8988T (cell line): Measurements from ENCODE around the gene CIAO2A.
"Not testable (repeated sequence)": the region's sequence is repeated elsewhere in the genome, so short reads cannot be mapped to it uniquely, and the experiment has no call there.

ENCODE experiments used
- DNase-seq: peaks from one replicate; pipeline ENCODE4 v3.0.0; 2011

The CIAO2A gene

DNA sequence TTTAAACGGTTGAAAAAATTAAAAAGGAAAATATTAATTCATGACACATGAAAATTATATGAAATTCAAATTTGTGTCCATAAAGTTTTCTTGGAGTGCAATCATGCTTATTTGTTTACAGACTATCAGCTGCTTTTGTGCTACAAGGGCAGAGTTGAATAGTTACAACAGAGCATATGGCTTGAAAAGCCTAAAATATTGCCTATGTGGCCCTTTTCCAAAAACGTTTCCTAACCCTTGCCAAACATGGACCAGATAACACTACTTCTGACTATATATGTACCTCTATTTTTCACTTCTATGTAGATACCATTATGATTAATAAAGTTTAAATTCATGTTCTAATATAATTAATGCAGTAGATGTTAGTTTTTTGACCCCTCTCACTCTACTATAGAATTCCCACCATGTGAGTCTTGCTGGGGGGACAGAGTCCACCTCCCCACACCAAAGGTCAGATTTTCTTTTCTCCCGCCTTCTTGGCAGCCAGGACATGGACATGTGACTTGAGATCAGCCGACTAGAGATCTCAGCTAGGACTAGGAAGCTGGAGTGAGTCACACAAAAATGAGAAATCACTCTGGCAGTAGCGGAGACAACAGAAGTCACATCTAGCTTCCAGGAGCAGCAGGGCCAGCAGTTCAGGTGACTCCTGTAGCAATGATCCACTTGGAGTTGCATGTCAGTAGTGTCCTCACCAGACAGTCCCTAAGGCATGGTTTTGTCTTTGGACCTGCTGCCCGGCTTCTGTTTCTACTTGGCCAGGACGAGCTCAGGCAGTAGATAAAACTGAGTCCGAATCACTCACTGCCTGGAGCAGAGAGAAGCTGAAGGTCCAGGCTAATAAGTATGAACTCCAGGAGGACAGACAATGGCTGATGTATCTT is 22.4 kb downstream of the CIAO2A start:
- DNase-seq = no peak

DNA sequence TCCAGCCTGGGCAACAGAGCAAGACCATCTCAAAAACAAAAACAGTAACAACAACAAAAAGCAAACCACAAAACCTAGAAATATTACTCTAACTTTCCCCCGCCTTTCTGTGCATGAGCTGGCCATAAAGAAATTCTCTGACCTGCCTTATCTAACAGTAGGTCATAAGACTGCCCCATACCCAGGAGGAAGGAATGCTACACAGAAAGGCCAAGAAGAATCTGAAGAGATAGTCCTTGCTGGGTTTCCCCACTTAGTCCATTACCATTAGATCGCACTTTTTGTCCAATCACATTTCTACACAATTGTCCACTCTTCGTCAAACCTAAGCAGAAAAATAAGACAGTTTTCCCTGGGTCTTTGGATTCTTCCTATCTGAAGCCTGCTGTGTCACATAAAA is 23.5 kb downstream of the CIAO2A start:
- DNase-seq = no peak

DNA sequence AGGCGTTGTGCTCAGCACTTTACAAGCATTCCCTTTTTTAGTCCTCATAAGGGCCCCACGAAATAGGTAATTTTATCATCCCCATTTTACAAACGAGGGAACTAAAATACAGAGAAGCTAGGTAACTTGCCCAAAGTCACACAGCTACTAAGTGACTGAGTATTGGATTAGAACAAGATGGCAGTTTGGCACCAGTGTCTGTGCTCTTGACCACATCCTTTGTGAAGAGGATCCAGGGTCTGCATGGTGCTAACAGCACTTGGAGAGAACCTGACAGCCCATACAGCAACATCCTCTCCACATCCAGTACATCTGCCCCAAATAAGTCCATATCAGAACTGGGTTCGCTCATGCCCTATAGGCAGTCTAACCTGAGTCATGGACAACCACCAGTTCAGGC is 25.5 kb downstream of the CIAO2A start:
- no peak for DNase-seq

DNA sequence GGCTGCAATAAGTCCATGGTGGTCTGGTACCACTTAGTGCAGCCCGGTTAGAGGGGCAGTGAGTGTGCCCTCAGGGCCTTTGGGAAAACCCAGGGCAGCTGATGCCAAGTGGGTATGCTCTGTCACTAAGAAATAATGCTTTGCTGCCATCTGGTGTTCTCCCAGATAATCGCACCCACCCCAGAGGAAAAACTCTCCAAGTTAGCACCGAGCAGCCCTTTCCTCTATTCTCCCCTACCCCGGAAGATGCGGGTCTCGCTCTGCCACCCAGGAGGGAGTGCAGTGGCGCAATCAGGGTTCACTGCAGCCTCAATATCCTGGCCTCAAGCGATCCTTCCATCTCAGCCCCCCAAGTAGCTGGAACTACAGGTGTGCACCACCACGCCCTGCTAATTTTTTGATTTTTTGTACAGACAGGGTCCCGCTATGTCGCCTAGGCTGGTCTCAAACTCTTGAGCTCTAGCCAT is 26.0 kb downstream of the CIAO2A start:
- DNase-seq = no peak

DNA sequence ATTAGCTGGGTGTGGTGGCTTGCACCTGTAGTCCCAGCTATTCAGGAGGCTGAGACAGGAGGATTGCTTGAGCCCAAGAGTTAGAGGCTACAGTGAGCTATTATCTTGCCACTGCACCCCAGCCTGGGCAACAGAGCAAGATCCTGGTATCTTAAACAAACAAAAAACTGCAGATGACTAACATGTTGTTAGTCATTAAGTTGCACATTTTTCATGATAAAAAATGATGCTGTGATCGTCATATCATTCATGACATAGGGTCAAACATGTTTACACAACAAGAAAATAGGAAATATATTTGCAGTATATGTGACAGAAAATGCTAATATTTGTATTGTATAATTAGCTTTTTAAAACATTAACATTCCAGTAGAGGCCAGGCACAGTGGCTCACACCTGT is 27.2 kb downstream of the CIAO2A start:
- no peak for DNase-seq

DNA sequence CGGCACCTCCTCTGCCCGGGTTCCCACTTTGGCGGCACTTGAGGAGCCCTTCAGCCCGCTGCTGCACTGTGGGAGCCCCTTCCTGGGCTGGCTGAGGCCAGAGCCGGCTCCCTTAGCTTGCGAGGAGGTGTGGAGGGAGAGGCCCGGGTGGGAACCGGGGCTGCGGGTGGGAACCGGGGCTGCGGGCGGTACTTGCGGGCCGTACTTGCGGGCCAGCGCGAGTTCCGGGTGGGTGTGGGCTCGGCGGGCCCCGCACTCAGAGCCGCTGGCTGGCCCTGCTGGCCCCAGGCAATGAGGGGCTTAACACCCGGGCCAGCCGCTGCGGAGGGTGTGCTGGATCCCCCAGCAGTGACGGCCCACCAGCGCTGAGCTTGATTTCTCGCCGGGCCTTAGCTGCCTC is 32.9 kb downstream of the CIAO2A start:
- DNase-seq = no peak

DNA sequence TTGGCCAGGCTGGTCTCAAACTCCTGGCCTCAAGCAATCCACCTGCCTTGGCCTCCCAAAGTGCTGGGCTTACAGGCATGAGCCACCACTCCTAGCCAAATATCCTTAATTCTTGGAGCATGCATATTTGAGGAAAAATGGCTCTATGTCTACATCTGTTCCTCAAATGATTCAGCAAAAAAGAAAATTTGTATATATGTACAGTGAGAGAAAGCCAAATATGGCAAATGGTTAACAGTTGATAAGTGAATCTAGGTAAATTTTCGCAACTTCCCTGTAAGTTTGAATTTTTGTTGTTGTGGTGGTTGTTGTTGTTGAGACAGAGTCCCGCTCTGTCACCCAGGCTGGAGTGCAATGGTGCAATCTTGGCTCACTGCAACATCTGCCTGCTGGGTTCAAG is 34.5 kb downstream of the CIAO2A start:
- not testable (repeated sequence) for DNase-seq

DNA sequence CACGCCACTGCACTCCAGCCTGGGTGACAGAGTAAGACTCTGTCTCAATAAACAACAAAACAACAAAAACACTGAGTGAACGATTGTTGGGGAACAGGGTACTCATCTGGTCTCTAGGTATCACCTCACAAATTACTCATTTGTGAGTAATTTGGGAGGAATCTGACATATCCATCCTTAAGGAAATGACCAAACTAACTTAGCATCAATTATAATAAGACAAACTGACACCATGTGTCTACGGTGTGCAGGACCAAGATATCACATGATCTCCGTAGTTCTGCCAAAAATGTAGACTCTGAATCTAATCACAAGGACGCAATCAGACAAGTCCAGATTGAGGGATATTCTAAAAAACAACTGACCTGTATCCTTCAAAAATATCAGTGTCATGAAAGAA is 35.4 kb downstream of the CIAO2A start:
- DNase-seq = no peak

DNA sequence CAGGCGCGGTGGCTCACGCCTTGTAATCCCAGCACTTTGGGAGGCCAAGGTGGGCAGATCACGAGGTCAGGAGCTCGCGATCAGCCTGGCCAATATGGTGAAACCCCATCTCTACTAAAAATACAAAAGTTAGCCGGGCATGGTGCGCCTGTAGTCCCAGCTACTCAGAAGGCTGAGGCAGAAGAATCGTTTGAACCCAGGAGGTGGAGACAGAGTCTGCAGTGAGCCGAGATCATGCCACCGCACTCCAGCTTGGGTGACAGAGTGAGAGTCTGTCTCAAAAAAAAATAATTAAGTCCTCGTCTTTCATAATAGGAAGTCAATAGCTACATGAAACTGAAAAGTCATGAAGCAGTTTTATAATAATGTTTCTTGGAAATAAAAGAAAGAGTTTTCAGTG is 40.0 kb downstream of the CIAO2A start:
- not testable (repeated sequence) for DNase-seq

DNA sequence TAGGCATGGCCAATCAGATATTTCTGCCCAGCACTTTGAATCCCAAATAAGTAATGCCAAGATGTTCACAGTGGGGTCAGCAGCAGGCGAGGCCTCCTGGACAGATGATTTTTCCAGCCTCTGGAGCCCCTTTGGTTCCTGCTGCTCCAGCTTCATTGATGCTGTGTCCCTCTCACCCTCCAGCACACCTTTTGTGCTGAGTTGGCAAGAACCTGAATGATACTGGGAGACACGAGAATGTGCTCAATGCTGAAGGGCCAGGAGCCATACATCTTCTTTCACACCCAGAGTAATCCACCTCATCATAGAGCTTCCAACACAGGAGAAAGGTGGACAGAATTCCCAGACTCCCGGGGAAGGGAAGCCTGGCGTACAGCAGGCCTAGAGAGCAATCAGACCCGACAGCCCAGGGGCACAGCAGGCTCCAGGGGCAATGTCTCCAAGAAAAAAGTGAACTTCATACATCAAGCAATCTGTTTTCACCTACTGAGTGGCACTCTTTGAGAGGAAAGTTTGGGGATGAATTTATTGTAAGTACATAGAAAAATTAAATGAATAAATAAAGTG is 40.6 kb downstream of the CIAO2A start:
- no peak for DNase-seq

DNA sequence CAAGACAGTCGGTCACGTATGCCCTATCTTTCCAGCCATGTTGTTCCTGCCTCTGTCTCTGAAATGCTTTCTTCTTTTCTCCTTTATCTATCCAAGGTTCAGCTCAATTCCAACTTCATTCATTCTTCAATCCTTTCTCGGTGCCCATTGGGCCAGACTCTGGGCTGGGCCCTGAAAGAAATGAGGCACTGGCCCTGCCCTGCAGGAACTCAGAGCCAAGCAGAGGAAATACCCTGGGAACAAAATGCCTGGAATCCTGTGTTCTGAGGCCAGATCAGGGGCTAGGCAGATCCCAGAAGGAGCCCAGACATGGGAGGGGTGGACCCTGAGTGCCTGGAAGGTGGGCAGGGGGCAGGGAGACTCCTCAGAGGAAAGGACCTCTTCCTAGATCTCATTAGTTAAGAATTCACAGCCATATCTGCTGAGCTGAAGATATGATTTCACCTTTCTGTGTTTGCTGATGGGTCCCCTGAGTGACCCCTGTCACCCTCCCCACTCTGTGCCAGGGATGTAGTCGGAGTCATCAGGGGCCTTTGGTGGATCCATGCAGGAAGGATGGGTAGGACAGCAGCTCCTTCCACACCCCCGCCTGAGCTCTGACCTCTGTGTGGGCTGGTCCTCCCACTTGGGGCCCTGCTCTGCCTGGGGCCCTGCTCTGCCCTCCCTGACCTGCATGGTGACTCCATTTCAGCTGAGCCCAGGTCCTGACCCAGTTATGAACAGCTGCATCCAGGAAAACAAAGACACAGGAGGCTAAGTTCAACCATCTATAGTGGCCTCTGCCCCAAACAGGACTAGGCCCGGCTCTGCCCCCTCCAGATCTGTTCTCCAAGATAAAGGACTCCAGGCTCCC is 42.0 kb downstream of the CIAO2A start:
- no peak for DNase-seq

DNA sequence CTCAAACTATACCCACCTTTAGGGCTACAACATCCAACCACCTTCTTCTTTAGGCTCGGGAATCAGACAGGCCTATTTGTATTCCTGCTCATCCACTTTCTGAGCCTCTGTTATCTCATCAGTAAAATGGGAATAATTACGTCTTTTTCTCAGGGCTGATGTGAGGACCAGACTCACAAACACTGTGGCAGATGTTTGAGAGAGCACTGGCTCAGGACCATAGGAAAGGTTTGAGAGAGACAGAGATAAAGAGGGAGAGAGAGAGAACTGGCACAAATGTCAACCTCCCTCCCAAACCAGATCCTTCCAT is 42.6 kb downstream of the CIAO2A start:
- DNase-seq = no peak

DNA sequence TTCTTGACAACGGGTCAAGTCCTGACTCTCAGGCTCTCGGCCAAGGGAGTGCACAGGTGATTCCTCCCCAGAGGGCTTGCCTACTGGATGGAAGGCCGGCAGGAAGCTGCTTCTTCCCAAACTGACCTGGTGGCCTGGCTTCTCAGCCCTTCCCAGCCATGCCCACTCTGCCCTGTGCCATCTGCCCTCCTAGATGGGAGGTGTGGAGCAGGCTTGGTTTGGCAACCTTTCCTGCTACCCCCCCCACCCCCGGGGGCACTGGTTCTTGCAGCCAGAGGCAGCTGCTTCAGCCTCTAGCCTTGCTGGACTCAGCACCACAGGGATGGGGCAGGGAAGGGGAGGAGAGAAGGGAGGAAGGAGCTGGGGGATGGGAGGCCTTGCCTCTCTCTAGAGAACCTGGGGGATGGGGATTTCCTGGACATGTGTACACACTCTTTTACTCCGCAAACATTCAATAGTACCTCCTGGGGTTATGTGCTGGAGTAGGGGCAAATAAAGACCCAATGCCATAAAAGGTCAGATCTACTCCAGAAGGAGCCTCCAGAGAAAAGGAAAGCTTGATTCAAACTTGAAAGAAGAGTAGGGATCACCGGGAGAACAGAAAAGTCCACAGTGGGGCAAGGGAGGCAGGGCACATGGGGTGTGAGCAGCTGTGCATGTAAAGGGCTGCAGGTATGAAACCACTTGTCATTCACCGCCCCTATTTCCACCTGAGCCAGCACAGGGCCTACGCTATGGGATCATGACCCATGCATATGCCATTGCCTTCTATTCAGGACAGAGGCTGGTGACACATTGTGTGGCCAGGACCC is 43.2 kb downstream of the CIAO2A start:
- DNase-seq = no peak

DNA sequence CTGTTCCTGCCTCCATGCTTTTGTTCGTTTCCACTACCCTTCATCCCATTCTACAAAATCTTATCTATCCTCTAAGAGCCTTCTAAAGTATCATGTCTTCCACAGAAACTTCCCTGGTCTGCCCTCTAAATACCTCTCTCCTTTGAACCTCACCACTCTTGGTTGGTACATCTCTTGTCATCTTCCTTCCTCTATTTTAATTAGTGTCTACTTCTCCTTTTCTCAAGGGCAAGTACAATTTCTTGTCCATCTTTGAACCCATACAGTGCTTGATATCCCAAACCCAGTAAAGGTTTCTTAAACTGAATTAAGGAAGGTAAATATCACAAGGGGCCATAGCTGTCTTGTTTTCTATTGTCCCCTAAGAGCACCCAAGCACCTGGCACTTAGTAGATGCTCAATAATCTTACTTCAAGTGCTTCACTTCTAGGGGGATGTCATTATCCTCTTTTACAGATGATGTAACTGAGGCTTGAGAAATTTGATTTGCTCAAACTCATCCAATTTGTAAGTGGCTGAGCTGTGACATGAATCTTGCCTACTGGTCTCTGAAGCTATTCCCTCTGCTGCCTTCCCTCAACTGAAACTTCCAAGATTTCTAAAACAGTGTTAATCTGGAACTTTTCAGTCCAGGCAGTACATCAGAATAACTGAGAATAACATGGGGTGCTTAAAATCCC is 44.7 kb downstream of the CIAO2A start:
- no peak for DNase-seq

DNA sequence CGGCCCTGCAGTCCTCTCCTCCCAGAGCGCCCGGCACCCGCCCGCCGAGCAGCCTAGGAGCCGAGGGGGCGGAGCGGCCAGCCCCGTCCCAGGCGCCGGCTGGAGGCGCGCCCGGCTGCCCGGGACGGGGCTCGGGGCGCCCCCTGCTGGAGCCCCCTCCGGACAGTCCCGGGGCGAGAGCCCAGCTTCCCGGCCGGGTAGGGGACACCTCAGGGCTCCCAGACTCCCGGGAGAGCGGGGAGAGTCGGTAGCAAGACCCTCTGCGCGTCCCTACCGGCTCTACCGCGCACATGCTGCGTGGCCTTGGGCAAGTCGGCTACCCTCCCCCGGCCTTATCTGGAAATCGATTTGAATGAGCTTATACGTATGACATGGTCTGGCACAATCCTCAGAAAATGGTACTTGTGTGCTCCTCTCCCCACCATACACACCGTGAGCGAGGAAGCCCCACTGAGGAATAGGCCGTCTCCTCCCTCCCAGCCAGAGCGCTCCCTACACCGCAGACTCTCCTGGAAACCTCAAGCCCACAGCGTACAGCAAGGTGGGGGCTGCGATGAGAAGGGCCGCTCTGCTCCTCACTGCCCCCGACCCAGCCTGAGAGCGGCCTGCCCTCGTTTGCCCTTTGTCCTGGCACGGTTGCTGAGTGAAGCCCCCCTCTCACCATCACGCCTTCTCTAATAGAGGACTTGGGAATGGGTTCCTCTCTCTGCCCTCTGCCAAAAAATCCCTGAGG is 47.1 kb downstream of the CIAO2A start, which contains the start of gene DAPK2:
DAPK2 (minus strand) TSS at position 65 of the 733 bp plus-strand sequence. CDS start 6,224 bp downstream, outside the sequence.
- DNase-seq = peak; percentile 88

DNA sequence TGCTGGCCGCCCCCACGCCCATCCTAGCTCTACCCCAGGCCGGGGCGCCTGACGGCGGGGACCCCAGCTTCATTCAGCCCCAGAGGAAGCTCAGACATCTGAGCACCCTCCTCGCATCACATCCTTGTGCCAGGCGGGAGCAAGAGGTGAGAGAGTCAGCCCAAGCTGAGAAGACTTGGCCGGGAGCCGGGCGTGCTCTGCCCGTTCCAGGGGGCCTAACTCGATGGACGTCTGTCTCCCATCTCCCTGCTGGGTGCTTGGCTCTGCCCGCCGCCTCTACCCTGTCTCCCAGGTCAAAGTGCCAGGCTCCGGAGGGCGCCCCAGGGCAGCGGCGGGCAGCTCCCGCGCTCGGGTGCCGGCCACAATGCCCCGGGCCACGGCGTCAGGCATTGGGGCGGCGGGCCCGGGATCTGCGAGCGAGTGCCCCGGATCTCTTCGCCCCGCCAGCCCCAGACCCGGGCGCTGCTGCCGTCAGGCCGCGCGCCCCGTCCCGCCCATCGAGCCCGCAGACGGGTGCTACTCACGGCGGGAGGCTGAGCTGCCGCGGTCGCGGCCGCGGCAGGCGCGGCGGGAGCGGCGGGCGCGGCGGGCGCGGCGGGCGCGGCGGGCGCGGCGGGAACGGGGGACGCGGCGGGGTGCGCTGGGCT is 47.7 kb downstream of the CIAO2A start:
- peak; percentile 59 for DNase-seq

DNA sequence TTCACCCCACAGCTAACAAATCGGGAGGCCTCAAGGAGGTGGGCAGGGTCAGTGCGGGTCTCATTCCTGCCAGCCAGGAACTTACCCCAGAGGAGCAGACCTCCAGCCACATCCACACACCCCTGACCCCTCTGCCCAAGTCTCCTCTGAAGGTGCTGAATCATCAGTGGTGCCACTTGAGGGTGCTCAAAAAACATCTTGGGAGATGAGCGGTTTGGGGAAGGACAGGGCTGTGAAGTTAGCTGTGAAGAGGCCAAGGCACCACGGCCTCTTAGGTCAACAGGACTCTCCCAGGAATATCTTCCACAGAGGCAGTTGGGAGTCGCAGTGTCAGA is 48.6 kb downstream of the CIAO2A start:
- DNase-seq = no peak

DNA sequence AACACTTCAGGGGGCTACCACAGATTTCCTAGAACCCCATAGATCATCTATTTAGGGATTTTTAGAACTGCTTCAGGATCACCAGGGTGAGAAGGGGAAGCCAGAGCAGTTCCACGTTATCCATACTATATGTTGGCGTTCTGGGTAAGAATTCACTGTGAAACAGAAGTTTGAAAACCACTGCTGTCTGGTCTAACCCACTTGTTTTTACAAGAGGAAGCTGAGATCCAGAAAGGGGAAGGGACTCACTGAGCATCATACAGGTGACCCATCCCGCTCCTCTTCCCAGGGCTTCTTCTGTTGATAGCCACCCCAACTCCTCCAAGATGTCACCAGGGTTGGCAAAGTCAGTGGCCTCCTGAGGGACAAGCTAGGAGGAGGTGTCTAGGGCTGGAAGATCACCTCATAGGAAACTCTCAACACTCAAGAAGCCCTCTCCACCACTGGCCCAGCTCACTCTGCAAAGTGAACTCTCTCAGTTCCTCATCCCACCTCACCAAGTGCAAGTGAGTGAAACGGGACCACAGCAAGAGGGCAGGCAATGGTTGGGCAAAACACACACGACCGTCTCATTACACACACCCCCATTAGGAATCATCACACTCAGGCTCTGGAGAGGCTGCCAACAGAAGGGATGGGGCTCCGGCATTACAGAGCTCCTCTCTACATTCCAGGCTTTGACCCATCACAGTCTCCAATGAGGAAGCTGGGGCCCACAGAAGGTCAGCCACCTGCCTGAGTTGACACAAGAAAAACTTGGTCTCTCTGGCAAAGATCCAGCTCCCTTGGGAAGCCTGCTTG is 49.1 kb downstream of the CIAO2A start:
- DNase-seq = no peak

DNA sequence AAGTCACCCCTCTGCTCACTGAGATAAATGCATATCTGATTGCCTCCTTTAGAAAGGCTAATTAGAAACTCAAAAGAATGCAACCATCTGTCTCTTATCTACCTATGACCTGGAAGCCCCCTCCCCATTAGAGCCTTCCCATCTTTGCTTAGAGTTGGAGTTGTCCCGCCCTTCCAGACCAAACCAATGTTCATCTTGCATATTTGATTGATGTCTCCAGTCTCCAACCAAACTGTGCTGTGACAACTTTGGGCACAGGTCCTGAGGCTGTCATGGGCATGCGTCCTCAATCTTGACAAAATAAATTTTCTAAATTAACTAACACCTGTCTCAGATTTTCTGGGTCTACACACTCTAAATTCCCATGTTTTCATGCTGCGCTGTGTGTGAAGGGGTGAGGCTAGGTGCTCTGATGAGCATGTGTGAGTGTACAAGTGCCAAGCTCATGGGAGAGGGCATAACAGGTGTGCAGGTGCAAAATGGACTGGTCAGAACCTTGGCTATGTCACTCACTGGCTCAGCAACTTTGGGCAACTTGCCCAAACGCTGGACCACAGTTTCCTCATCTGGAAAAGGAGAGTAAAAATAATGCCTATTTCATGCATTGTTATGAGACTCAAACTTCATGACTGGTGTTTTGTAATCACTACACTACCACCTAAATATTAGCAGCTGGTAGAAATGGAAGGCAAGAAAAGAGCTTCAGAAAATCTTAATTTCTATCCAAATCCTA is 54.6 kb downstream of the CIAO2A start:
- DNase-seq = no peak
